Astrocyte of the cerebellum (primary cell): ENCODE data around the gene PLEKHG4.
A peak's percentile ranks its signal among the peaks of the same experiment; 100 is the strongest.

ENCODE experiments used
- DNase-seq: peaks from one replicate; pipeline ENCODE4 v3.0.0-alpha.2; 2011; ENCODE audit warnings: low read depth
- H3K4me3 ChIP-seq: 2 replicates; pipeline ENCODE4 v1.5.1; 2011; ENCODE audit warnings: mild to moderate bottlenecking, low read depth, low read length, moderate library complexity
- in situ Hi-C: cut with HindIII; loops from 2 replicates; pipeline ENCODE4 v1.10.0; 2017; ENCODE audit warnings: low sequenced_read_pairs
- TF ChIP-seq, protein P1 (sequence below): IDR thresholded peaks from 2 replicates; pipeline ENCODE4 v1.5.1; 2012; ENCODE audit warnings: low read length, low read depth, moderate library complexity, mild to moderate bottlenecking; ENCODE audit errors: missing control alignments

PLEKHG4 gene

DNA sequence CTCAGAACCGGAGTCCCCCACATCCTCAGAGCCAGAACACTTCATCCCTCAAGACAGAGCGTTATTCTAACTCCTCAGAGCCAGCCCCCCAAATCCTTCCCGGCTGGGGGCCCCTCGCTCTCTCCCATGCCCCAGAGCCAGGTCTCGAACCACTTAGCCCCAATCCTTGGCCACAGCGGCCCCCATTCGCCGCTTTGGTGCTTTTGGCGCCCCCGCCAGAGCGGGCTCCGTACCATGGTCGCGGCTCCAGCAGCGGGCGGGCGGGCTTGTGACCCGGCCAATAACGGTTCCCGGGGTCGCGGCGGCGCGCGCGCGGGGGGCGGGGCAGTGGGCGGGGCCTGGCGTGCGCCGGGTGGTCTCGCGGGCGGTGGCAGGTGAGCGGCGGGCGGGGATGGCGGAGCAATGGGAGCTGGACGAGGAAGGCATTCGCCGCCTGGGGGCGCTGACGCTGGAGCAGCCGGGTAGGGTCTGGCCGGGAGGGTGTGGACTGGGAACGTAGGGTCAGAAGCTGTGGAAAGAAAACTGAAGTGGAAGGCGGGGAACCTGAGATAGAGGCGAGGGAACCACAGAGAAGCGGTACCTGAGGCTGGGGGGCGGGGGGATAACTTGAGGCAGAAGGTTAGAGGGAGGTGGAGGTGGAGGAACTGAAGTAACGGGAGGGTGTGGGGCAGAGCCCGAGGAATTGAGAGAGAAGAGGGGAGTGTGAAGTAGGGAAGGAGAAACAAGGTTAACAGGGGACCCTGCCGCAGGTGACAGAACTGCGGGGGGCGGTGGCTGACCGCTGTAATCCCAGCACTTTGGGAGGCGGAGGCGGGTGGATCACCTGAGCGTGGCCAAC lies 47.4 kb downstream of the PLEKHG4 start, which contains the start of the genes KCTD19 and LRRC36:
TSS of gene KCTD19 (minus strand) at position 270 of the 838 bp plus-strand sequence. CDS start at position 236, 34 bp downstream.
TSS of gene LRRC36 (plus strand) at position 344 of the 838 bp plus-strand sequence. CDS start at position 392, 48 bp downstream.
- TF ChIP-seq, protein P1, sequence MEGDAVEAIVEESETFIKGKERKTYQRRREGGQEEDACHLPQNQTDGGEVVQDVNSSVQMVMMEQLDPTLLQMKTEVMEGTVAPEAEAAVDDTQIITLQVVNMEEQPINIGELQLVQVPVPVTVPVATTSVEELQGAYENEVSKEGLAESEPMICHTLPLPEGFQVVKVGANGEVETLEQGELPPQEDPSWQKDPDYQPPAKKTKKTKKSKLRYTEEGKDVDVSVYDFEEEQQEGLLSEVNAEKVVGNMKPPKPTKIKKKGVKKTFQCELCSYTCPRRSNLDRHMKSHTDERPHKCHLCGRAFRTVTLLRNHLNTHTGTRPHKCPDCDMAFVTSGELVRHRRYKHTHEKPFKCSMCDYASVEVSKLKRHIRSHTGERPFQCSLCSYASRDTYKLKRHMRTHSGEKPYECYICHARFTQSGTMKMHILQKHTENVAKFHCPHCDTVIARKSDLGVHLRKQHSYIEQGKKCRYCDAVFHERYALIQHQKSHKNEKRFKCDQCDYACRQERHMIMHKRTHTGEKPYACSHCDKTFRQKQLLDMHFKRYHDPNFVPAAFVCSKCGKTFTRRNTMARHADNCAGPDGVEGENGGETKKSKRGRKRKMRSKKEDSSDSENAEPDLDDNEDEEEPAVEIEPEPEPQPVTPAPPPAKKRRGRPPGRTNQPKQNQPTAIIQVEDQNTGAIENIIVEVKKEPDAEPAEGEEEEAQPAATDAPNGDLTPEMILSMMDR = peak; percentile 50
- peak within 1 kb of the TSS; percentile 53 for H3K4me3 ChIP-seq
- DNase-seq = peak; percentile 5
- in situ Hi-C loops = loop anchor here (5.0 kb wide), 2 partner anchors 41 to 71 kb away; no protein-coding TSS in a partner anchor

DNA sequence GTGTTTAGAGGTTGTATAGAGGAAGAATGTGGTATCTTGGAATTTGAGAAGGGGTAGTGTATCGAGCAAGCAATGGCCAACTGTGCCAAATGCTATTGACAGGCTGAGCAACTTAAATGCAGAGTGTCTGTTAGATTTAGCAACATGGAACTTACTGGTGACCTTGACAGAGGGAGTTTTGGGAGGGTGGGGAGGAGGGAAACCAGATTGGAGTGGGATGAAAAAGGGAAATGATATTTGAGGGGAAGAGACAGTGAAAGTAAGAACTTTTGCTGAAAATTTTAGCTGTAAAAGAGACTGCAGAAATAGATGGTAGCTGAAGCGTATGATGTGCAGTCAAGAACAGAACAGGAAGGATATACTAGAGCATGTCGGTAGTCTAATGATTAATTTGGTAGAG lies 48.4 kb downstream of the PLEKHG4 start:
- no peak overlapping the region for H3K4me3 ChIP-seq
- in situ Hi-C loops = loop anchor here (5.0 kb wide), 2 partner anchors 40 to 70 kb away; no protein-coding TSS in a partner anchor
- no peak for DNase-seq
- TF ChIP-seq, protein P1 = no peak

GRCh38 chr16:67329901-67330300 lies 50.6 kb downstream of the PLEKHG4 start:
- TF ChIP-seq, protein P1 = no peak
- DNase-seq = no peak
- in situ Hi-C loops = loop anchor here (5.0 kb wide), 2 partner anchors 37 to 67 kb away; no protein-coding TSS in a partner anchor
- no peak overlapping the region for H3K4me3 ChIP-seq

GRCh38 chr16:67333315-67333714 lies 54.0 kb downstream of the PLEKHG4 start:
- in situ Hi-C loops = no loop called here
- no peak overlapping the region for H3K4me3 ChIP-seq
- no peak for DNase-seq
- TF ChIP-seq, protein P1 = no peak

DNA sequence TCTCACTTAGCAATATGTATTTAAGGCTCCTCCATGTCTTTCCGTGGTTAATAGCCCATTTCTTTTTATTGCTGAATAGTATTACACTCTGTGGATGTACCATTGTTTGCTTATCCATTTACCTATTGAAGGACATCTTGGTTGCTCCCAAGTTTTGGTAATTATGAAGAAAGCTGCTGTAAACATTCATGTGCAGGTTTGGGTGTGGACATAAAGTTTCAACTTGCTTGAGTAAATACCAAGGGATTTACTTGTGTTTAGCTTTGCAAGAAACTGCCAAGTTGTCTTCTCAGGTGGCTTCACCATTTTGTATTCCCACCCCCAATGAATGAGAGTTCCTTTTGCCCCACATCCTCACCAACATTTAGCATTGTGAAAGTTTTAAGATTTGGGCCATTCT lies 56.8 kb downstream of the PLEKHG4 start:
- no peak overlapping the region for H3K4me3 ChIP-seq
- no peak for DNase-seq
- TF ChIP-seq, protein P1 = no peak
- in situ Hi-C loops = loop anchor here (5.0 kb wide), 1 partner anchor 74 kb away; no protein-coding TSS in a partner anchor

DNA sequence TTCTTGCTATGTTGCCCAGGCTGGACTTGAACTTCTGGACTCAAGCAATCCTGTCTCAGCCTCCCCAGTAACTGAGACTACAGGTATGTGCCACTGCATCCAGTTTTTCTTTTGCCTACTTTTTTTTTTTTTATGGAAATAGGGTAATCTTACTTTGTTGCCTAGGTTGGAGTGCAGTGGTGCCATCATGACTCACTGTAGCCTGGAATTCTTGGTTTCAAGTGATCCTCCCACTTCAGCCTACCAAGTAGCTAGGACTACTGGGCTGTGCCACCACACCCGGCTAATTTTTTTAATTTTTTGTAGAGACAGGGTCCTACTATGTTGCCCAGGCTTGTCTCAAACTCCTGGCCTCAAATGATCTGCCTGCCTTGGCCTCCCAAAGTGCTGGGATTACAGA lies 57.3 kb downstream of the PLEKHG4 start:
- in situ Hi-C loops = loop anchor here (5.0 kb wide), 1 partner anchor 74 kb away; no protein-coding TSS in a partner anchor
- H3K4me3 ChIP-seq = no peak overlapping the region
- no peak for DNase-seq
- TF ChIP-seq, protein P1 = no peak
